GM10266 (cell line): ENCODE results near the gene MCTP2.

Experiments used
- DNase-seq: peaks from one replicate; pipeline ENCODE4 v3.0.0; 2012; ENCODE audit errors: extremely low spot score
- TF ChIP-seq, protein P1 (sequence below): IDR thresholded peaks from 2 replicates; pipeline ENCODE4 v1.5.1; 2012; ENCODE audit warnings: mild to moderate bottlenecking, low read depth; ENCODE audit not compliant: control insufficient read depth, insufficient read depth; ENCODE audit errors: missing control alignments

Gene MCTP2

DNA sequence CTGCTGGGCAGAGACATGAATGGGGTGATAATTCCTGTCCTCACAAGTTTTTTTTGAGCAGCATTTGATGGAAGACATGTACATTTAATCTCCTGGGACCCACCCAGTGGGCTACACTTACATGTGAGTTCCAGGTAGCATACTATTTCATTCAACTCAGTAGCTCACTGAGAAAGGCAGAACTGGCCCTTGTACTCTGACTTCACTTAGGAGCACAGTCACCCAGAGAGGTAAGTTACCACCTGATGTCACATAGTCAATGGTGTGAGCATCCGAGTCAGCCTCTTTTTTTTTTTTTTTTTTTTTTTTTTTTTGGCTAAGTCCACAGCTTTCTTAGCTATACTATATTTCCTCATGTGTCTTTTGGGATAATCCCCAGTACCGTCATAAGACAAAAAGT is 32.7 kb upstream of the MCTP2 start:
- TF ChIP-seq, protein P1, sequence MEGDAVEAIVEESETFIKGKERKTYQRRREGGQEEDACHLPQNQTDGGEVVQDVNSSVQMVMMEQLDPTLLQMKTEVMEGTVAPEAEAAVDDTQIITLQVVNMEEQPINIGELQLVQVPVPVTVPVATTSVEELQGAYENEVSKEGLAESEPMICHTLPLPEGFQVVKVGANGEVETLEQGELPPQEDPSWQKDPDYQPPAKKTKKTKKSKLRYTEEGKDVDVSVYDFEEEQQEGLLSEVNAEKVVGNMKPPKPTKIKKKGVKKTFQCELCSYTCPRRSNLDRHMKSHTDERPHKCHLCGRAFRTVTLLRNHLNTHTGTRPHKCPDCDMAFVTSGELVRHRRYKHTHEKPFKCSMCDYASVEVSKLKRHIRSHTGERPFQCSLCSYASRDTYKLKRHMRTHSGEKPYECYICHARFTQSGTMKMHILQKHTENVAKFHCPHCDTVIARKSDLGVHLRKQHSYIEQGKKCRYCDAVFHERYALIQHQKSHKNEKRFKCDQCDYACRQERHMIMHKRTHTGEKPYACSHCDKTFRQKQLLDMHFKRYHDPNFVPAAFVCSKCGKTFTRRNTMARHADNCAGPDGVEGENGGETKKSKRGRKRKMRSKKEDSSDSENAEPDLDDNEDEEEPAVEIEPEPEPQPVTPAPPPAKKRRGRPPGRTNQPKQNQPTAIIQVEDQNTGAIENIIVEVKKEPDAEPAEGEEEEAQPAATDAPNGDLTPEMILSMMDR, result no peak
- DNase-seq, result no peak

DNA sequence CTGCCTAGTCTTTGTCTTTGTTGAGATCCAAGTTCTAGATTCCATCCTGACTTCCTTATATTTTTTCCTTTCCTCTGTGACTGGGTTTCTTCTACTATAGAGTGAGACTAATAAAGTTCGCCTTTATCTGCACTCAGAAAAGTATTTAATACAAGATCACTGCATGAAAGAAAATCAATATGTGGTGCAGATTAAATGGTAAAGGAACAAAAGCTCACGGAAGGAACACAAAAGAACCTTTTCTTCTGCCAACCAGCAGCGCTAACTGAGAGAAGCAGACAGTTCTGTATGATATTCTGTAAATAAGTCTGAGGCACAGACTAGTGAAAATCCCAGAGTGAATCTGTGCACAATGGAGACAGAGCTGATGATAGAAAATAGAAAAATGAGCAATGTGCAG is 31.6 kb upstream of the MCTP2 start:
- no peak for DNase-seq
- TF ChIP-seq, protein P1, result no peak

DNA sequence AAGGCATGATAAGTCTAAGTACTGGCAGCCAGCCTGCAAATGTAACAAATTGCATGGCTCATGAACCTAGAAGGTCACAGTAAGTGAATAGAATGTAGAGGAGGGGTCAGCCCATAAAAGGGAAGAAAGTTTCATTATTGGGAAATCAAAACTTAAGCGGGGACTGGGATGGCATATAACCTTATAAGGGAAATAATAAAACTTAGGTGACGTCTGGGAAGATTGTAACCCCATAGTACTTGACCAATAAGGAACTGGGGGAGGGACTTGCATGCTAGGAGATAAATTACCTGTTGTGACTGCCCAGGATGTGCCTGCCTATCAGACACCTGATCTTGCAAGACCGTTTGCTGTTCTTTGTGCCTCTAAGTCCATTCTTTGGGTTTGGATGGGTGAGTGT is 28.1 kb upstream of the MCTP2 start:
- no peak for DNase-seq
- TF ChIP-seq, protein P1, result no peak

DNA sequence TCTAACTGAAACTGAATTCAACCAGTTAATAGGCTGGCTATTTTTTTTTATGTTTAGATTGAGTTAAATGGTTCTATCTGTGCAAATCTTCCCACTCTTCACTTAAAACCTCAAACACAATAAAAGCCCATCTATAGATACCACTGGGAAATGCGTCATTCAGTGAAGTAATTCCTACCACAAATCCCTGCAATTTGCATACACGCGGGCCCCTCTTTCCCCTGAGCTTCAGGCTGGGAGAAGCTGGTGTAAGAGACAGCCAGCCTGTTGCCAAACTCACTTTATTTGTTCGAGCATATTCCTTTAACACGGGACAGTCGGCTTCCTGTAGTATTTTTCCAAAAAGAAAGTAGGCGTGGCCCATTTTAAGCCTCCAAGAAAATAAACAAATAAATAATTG is 26.0 kb upstream of the MCTP2 start:
- DNase-seq, result no peak
- TF ChIP-seq, protein P1, result no peak

DNA sequence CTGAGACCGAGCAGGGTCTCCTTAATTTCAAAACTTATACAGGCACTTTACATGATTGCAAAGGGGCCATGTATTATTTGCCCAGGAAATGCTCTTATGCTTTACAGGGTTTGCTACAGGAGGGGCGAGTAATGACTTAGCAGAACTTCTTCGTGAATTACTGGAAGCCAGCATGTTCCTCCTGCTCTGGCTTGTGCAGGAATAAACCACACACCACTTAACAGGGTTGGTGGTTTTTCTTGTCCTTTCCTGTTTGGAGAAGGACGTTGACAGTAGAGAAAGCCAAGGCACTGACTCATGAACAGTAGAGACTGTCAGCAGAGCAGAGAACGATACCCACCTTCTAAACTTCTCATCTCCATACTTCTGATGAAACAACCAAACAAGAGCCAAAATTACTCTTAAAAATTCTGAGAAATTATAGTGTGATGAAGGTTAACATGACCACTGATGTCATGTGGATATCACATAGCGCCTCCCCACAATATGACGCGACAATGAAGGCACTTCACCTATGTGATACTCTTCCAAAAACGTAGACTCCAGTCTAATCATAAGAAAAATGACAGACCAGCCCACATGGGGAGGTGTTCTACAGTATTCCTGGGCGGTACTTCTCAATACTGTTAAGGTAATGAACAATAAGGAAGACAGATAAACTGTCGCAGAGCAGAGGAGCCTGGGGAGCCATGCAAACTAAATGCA is 24.7 kb upstream of the MCTP2 start:
- TF ChIP-seq, protein P1, result no peak
- DNase-seq, result no peak

DNA sequence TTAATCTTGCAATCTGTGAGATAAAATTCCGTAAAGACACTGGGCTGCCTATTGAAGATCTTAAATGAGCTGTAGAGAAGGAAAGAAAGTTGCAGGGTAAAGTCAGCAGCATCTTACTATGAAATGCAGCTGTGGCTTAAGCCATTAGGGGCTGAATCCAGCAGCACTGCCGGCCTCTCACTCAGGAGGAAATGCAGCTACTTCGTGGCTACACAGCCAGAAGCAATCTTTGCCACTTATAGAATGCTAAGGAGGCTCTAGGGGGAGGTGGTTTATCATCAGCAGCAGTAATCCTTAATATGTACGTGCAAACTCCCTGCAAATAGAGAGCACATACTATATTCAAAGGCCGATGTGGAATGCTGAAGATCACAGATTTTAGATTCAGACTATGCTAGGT is 19.1 kb upstream of the MCTP2 start:
- TF ChIP-seq, protein P1, result no peak
- no peak for DNase-seq

DNA sequence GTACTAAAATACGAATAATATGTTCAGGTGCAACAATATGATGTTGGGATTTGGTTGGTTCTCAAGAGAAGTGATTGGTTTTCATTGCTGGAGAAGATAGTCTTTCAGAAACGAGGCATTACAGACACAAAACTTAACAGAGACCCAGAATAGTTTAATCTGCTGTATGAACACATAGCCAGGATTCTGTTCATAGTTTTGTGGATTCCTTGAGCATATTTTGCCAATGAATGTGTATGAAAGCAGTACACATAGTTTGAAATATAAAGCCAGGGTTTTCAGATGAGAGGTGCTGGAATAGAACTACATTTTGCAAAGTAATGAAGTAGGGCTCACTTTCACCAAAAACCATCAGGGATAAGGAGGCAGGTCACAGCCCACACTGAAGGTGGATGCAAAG is 5.7 kb upstream of the MCTP2 start:
- TF ChIP-seq, protein P1, result no peak
- DNase-seq, result no peak
